Right atrium auricular region (tissue), 2 donors: ENCODE measurements around the gene PRUNE2. TPM values are rescaled to one million over a fixed set of nuclear protein-coding genes. Genes with fewer than 3 reads are reported as not detected.

Source experiments
- DNase-seq: peaks from one replicate; pipeline ENCODE4 v3.0.0-alpha.2; 2019; ENCODE audit warnings: low spot score
- H3K27ac ChIP-seq, 2 donors: fragments of 200-600 bp; sonication (generic); 1 replicate in 1 of 2; 2 replicates in 1 of 2; pipeline ENCODE4 v1.5.1; 2016 to 2019
- H3K27me3 ChIP-seq, 2 donors: fragments of 200-600 bp; sonication (generic); one replicate each; pipeline versions ENCODE4 v1.5.1 to v1.6.0; 2017 to 2019
- H3K36me3 ChIP-seq: fragments of 200-600 bp; sonication (generic); one replicate; pipeline ENCODE4 v1.5.1; 2016
- H3K4me1 ChIP-seq, 2 donors: fragments of 200-600 bp; sonication (generic); one replicate each; pipeline versions ENCODE4 v1.5.1 to v1.6.0; 2017 to 2019
- H3K4me3 ChIP-seq, 2 donors: fragments of 200-600 bp; sonication (generic); 1 replicate in 1 of 2; 2 replicates in 1 of 2; pipeline ENCODE4 v1.5.1; 2017 to 2019; ENCODE audit warnings: mild to moderate bottlenecking in 1 of 2, moderate library complexity in 1 of 2
- H3K9me3 ChIP-seq, 2 donors: fragments of 200-600 bp; sonication (generic); one replicate each; pipeline ENCODE4 v1.5.1; 2019
- CTCF ChIP-seq, 2 donors: fragments of 200-600 bp; sonication (generic); IDR thresholded peaks; one replicate each; pipeline ENCODE4 v1.5.1; 2019; ENCODE audit warnings: antibody characterized with exemption in 2 of 2
- total RNA-seq, 2 donors: library from RNA; depleted of rRNA; stranded (reverse); fragments of >200 nt; gene quantifications; one replicate each; pipeline ENCODE4 v1.1.0, GENCODE V29; 2016

PRUNE2 gene
- total RNA-seq, 2 donors from 2014 or later, result 15.4 to 28.5 TPM

GRCh38 chr9:76570826-76571225, 335.1 kb downstream of the PRUNE2 start:
- Histone ChIP-seq H3K36me3 (no peaks in the 10 kb centered on the region), H3K9me3 (peaks cover 0 to 11% of the 10 kb centered on the region in 2 donors), H3K4me3 (no peak overlapping the region), H3K27me3 (no peaks in the 10 kb centered on the region), H3K27ac (peak overlapping the region in 1 of 2 donors; percentile 30), H3K4me1 (peaks cover 0 to 5% of the 10 kb centered on the region in 2 donors)
- DNase-seq, result no peak
- TF ChIP-seq CTCF (IDR thresholded peaks at IDR 0.05), result no peak

- H3K9me3 ChIP-seq, result peaks cover 0 to 11% of the 10 kb centered on the region in 2 donors
- no peak for DNase-seq
- H3K27me3 ChIP-seq, result no peaks in the 10 kb centered on the region
- H3K27ac ChIP-seq, result no peak overlapping the region
- no peak overlapping the region for H3K4me3 ChIP-seq
- H3K4me1 ChIP-seq, result no peaks in the 10 kb centered on the region
- TF ChIP-seq CTCF (IDR thresholded peaks at IDR 0.05), result no peak
- H3K36me3 ChIP-seq, result no peaks in the 10 kb centered on the region
Observed at GRCh38 chr9:76567086-76567485, 338.8 kb downstream of the PRUNE2 start.

GRCh38 chr9:76564297-76564696, 341.6 kb downstream of the PRUNE2 start:
- H3K4me3 ChIP-seq, result no peak overlapping the region
- H3K36me3 ChIP-seq, result no peaks in the 10 kb centered on the region
- no peak for DNase-seq
- H3K9me3 ChIP-seq, result no peaks in the 10 kb centered on the region
- H3K4me1 ChIP-seq, result peaks cover 0 to 14% of the 10 kb centered on the region in 2 donors
- no peak for TF ChIP-seq CTCF (IDR thresholded peaks at IDR 0.05)
- no peak overlapping the region for H3K27ac ChIP-seq
- H3K27me3 ChIP-seq, result no peaks in the 10 kb centered on the region

- no peak for DNase-seq
- H3K4me1 ChIP-seq, result peaks cover 0 to 14% of the 10 kb centered on the region in 2 donors
- H3K36me3 ChIP-seq, result no peaks in the 10 kb centered on the region
- no peaks in the 10 kb centered on the region for H3K27me3 ChIP-seq
- H3K27ac ChIP-seq, result peak overlapping the region in 1 of 2 donors; percentile 35
- no peak overlapping the region for H3K4me3 ChIP-seq
- H3K9me3 ChIP-seq, result no peaks in the 10 kb centered on the region
- TF ChIP-seq CTCF (IDR thresholded peaks at IDR 0.05), result no peak
Observed at GRCh38 chr9:76562511-76562911, 343.4 kb downstream of the PRUNE2 start.

- Histone ChIP-seq H3K27me3 (no peaks in the 10 kb centered on the region), H3K4me3 (no peak overlapping the region), H3K36me3 (no peaks in the 10 kb centered on the region), H3K27ac (peak overlapping the region in 1 of 2 donors; percentile 35), H3K9me3 (no peaks in the 10 kb centered on the region), H3K4me1 (peaks cover 0 to 14% of the 10 kb centered on the region in 2 donors)
- no peak for TF ChIP-seq CTCF (IDR thresholded peaks at IDR 0.05)
- no peak for DNase-seq
Observed at GRCh38 chr9:76561900-76562299, 344.0 kb downstream of the PRUNE2 start.

Other genes starting within 250 kb of the PRUNE2 start
- not detected for gene PCA3, start 141.7 kb downstream of the PRUNE2 start, total RNA-seq
- not detected for gene FOXB2, start 113.5 kb upstream of the PRUNE2 start, total RNA-seq